ENCODE data around the gene UBE2Q2. TPM values are rescaled to one million over a fixed set of nuclear protein-coding genes. Genes with fewer than 3 reads are reported as not detected.

The UBE2Q2 gene
- total and polyA plus RNA-seq, 4 donors = 15.5 to 35.9 (median 21.1) TPM

GRCh38 chr15:75808563-75808962 lies 34.7 kb upstream of the UBE2Q2 start:
- 86 to 88% methylated on average over 6 of the region's 6 CpGs for WGBS, 2 donors
- Histone ChIP-seq H3K9ac (ENCODE audit: insufficient read depth in 1 of 2, low read length in 2 of 2) (no peak overlapping the region), H3K27me3 (ENCODE audit: control insufficient read depth in 3 of 3, insufficient read depth in 3 of 3, low read length in 2 of 3) (no peaks in the 10 kb centered on the region), H3K4me3 (no peak overlapping the region), H3K36me3 (ENCODE audit: control insufficient read depth in 4 of 4, insufficient read depth in 4 of 4, low read length in 4 of 4) (no peaks in the 10 kb centered on the region), H3K9me3 (ENCODE audit: control insufficient read depth in 4 of 4, insufficient read depth in 3 of 4, low read length in 3 of 4) (peaks cover 0 to 2% (median 0%) of the 10 kb centered on the region in 4 donors), H3K27ac (ENCODE audit: low read depth in 1 of 2, low read length in 1 of 2) (no peak overlapping the region), H3K4me1 (ENCODE audit: control insufficient read depth in 5 of 5, insufficient read depth in 5 of 5, low read length in 5 of 5) (no peaks in the 10 kb centered on the region)
- ATAC-seq (ENCODE audit: insufficient read depth, low FRiP score) (no peak), DNase-seq (no peak)
- TF ChIP-seq, protein P1, sequence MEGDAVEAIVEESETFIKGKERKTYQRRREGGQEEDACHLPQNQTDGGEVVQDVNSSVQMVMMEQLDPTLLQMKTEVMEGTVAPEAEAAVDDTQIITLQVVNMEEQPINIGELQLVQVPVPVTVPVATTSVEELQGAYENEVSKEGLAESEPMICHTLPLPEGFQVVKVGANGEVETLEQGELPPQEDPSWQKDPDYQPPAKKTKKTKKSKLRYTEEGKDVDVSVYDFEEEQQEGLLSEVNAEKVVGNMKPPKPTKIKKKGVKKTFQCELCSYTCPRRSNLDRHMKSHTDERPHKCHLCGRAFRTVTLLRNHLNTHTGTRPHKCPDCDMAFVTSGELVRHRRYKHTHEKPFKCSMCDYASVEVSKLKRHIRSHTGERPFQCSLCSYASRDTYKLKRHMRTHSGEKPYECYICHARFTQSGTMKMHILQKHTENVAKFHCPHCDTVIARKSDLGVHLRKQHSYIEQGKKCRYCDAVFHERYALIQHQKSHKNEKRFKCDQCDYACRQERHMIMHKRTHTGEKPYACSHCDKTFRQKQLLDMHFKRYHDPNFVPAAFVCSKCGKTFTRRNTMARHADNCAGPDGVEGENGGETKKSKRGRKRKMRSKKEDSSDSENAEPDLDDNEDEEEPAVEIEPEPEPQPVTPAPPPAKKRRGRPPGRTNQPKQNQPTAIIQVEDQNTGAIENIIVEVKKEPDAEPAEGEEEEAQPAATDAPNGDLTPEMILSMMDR (IDR thresholded peaks at IDR 0.05; ENCODE audit: control extremely low read depth, extremely low read depth) = no peak

DNA sequence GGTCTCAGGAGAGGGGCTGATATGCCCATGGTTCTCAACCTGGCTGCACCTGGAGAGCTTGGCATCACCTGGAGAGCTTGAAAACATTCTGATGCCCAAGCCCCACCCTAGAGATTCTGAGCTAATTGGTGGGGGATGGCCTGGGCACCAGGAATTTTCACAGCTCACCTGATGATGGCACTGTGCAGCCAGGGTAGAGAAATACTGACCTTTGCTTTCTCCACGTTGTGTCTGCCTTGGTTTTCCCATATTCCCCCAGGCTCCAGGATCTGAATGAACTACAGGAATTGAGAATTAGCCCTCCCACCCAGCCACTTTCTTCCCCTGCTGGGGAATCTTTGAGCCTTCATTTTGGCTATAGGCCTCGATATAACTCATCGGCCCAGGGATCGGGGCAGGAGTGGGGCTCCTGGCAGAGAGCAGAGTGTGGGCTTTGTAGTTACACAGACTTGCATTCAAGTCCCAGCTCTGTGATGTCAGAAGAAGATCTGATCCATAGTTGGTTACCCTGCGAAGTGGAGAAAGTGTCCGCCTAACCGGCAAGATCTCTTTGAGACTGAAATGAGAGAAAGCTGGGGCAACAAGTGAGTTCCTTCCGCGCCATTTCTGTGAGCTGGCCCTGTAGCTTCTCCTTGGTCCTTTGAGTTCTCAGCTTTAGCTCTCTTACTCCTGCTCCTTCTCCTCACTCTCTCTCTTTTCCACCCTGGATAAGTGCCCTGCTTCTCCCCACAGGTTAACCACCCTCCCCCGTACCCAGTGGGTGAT lies 33.1 kb upstream of the UBE2Q2 start:
- peak in 1 of 3 donors; percentile 11 for DNase-seq
- Histone ChIP-seq H3K9me3 (ENCODE audit: control insufficient read depth in 4 of 4, insufficient read depth in 3 of 4, low read length in 3 of 4) (peaks cover 0 to 2% (median 0%) of the 10 kb centered on the region in 4 donors), H3K36me3 (ENCODE audit: control insufficient read depth in 4 of 4, insufficient read depth in 4 of 4, low read length in 4 of 4) (no peaks in the 10 kb centered on the region), H3K27me3 (ENCODE audit: control insufficient read depth in 3 of 3, insufficient read depth in 3 of 3, low read length in 2 of 3) (no peaks in the 10 kb centered on the region), H3K4me1 (ENCODE audit: control insufficient read depth in 5 of 5, insufficient read depth in 5 of 5, low read length in 5 of 5) (no peaks in the 10 kb centered on the region), H3K9ac (ENCODE audit: insufficient read depth in 1 of 2, low read length in 2 of 2) (no peak overlapping the region), H3K4me3 (no peak overlapping the region), H3K27ac (ENCODE audit: low read depth in 1 of 2, low read length in 1 of 2) (no peak overlapping the region)
- TF ChIP-seq, protein P1 (IDR thresholded peaks at IDR 0.05; ENCODE audit: control extremely low read depth, extremely low read depth) = peak; percentile 18
- 78 to 79% methylated on average over 10 of the region's 10 CpGs for WGBS, 2 donors
- ATAC-seq (ENCODE audit: insufficient read depth, low FRiP score) = no peak

DNA sequence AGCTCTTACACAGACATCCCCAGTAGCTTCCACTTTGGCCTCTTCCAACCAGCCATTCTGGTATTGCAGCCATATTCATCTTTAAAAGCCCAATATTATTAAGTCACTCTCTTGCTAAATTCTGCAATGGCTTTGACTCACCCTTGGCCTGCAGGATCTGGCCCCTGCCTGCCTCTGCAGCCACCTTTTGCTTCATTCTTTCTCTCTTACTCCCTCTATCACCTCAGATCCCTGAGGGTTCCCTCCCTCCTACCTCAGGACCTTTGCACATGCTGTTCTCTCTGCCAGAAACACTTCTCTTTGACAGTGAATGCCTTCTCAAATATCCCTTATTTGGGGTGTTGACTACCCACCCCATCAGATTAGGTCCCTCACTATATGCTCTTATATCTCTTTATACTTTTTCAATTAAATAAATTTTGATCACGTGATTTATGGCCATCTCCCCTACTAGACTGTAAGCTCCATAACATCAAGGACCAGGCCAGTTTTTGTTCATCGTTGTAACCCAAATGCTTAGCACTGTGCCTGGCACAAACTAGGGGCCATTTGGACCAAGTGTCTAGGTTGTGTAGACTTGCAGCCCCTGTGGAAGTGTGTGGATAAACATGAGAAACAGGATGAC lies 32.3 kb upstream of the UBE2Q2 start:
- Histone ChIP-seq H3K4me3 (no peak overlapping the region), H3K9ac (ENCODE audit: insufficient read depth in 1 of 2, low read length in 2 of 2) (no peak overlapping the region), H3K9me3 (ENCODE audit: control insufficient read depth in 4 of 4, insufficient read depth in 3 of 4, low read length in 3 of 4) (peaks cover 0 to 2% (median 0%) of the 10 kb centered on the region in 4 donors), H3K27ac (ENCODE audit: low read depth in 1 of 2, low read length in 1 of 2) (no peak overlapping the region), H3K4me1 (ENCODE audit: control insufficient read depth in 5 of 5, insufficient read depth in 5 of 5, low read length in 5 of 5) (no peaks in the 10 kb centered on the region), H3K27me3 (ENCODE audit: control insufficient read depth in 3 of 3, insufficient read depth in 3 of 3, low read length in 2 of 3) (no peaks in the 10 kb centered on the region), H3K36me3 (ENCODE audit: control insufficient read depth in 4 of 4, insufficient read depth in 4 of 4, low read length in 4 of 4) (no peaks in the 10 kb centered on the region)
- TF ChIP-seq, protein P1 (IDR thresholded peaks at IDR 0.05; ENCODE audit: control extremely low read depth, extremely low read depth) = no peak
- ATAC-seq (ENCODE audit: insufficient read depth, low FRiP score) (no peak), DNase-seq (no peak)
- WGBS, 2 donors = 96% methylated on average over 2 of the region's 2 CpGs

Measured in lung (tissue), 12 donors.